IMR-90 (cell line): ENCODE measurements around the gene USP10. TPM values are rescaled to one million over a fixed set of nuclear protein-coding genes. Genes with fewer than 3 reads are reported as not detected.

Experiments used
- ATAC-seq: fragments of 200-7000 bp; cut with Tn5 transposase; 2 replicates; pipeline ENCODE4 v1.9.1; 2020; ENCODE audit warnings: low read depth, mild to moderate bottlenecking, moderate library complexity
- BruUV-seq: library from RNA; stranded (reverse); fragments of 400-500 nt; replicated peaks from 2 replicates; lab custom pipeline; 2021; lab: Mats Ljungman, UMichigan
- CTCF ChIA-PET: fragments of 300-600 bp; formaldehyde crosslinking; extraction: SDS; loops from one replicate; lab custom pipeline; 2021; ENCODE audit warnings: antibody characterized with exemption; lab: Yijun Ruan, JAX
- POLR2A ChIA-PET: fragments of 300-600 bp; sonication (Branson Sonifier 250); formaldehyde crosslinking; loops from one replicate; lab custom pipeline; 2022; ENCODE audit warnings: antibody characterized with exemption; ENCODE audit not compliant: unreplicated experiment; lab: Charles Lee
- DNase-seq: peaks from one replicate; pipeline ENCODE4 v3.0.0; 2013
- H2AFZ ChIP-seq: replicated peaks from 2 replicates; pipeline ENCODE3; 2013; ENCODE audit warnings: low read length, mild to moderate bottlenecking; ENCODE audit not compliant: poor library complexity
- H2AK5ac ChIP-seq: 2 replicates; pipeline ENCODE4 v1.6.1; 2013; ENCODE audit warnings: low read depth, low read length, inconsistent platforms
- H2AK9ac ChIP-seq: replicated peaks from 2 replicates; pipeline ENCODE3; 2013; ENCODE audit warnings: mild to moderate bottlenecking, low read depth, low read length, moderate library complexity; ENCODE audit not compliant: poor library complexity
- H2BK120ac ChIP-seq: 2 replicates; pipeline ENCODE4 v1.6.1; 2013; ENCODE audit warnings: low read depth, low read length, inconsistent platforms
- H2BK15ac ChIP-seq: 3 replicates; pipeline ENCODE4 v1.6.1; 2013; ENCODE audit warnings: low read depth, low read length, inconsistent platforms
- H2BK20ac ChIP-seq: 2 replicates; pipeline ENCODE4 v1.6.1; 2013; ENCODE audit warnings: low read depth, mild to moderate bottlenecking, inconsistent platforms, low read length, moderate library complexity
- H2BK5ac ChIP-seq: 2 replicates; pipeline ENCODE4 v1.6.1; 2013; ENCODE audit warnings: mild to moderate bottlenecking, low read depth, low read length, inconsistent platforms; ENCODE audit not compliant: poor library complexity, severe bottlenecking
- H3K14ac ChIP-seq: replicated peaks from 2 replicates; pipeline ENCODE4 v1.6.1; 2013; ENCODE audit warnings: low read depth, low read length, inconsistent platforms
- H3K18ac ChIP-seq: 2 replicates; pipeline ENCODE4 v1.6.1; 2013; ENCODE audit warnings: low read depth, low read length, control low read depth
- H3K23ac ChIP-seq: 2 replicates; pipeline ENCODE4 v1.6.1; 2013; ENCODE audit warnings: low read depth, low read length, inconsistent platforms
- H3K27ac ChIP-seq: 2 replicates; pipeline ENCODE4 v1.5.1; 2013; ENCODE audit warnings: mild to moderate bottlenecking, control low read depth, low read length; ENCODE audit not compliant: insufficient read depth
- H3K27me3 ChIP-seq: 2 replicates; pipeline ENCODE4 v1.6.1; 2013; ENCODE audit warnings: low read length; ENCODE audit not compliant: control insufficient read depth, insufficient read depth
- H3K36me3 ChIP-seq: 2 replicates; pipeline ENCODE4 v1.6.1; 2013; ENCODE audit warnings: low read length, mixed read lengths; ENCODE audit not compliant: control insufficient read depth, insufficient read depth
- H3K4ac ChIP-seq: 2 replicates; pipeline ENCODE4 v1.6.1; 2013; ENCODE audit warnings: low read depth, low read length, inconsistent platforms
- H3K4me1 ChIP-seq: 2 replicates; pipeline ENCODE4 v1.6.1; 2013; ENCODE audit warnings: low read length, mixed read lengths; ENCODE audit not compliant: control insufficient read depth, insufficient read depth
- H3K4me2 ChIP-seq: 2 replicates; pipeline ENCODE4 v1.6.1; 2013; ENCODE audit warnings: low read depth, mild to moderate bottlenecking, control low read depth, low read length, moderate library complexity
- H3K4me3 ChIP-seq: 2 replicates; pipeline ENCODE4 v1.5.1; 2013; ENCODE audit warnings: low read depth, mild to moderate bottlenecking, control low read depth, low read length, moderate library complexity; ENCODE audit not compliant: insufficient read depth
- H3K56ac ChIP-seq: 2 replicates; pipeline ENCODE4 v1.6.1; 2013; ENCODE audit warnings: low read length, inconsistent platforms; ENCODE audit not compliant: insufficient read depth; ENCODE audit errors: extremely low read depth
- H3K79me1 ChIP-seq, 2 experiments: 2 replicates each; pipeline ENCODE4 v1.6.1; 2013; ENCODE audit warnings: low read length in 2 of 2, inconsistent platforms in 1 of 2, low read depth in 1 of 2
- H3K9ac ChIP-seq: 2 replicates; pipeline ENCODE4 v1.6.1; 2013; ENCODE audit warnings: low read depth, low read length, control low read depth
- H3K9me1 ChIP-seq: 2 replicates; pipeline ENCODE4 v1.6.1; 2013; ENCODE audit warnings: low read length, inconsistent platforms; ENCODE audit not compliant: insufficient read depth
- H3K9me3 ChIP-seq: 2 replicates; pipeline ENCODE4 v1.6.1; 2013; ENCODE audit warnings: low read length; ENCODE audit not compliant: control insufficient read depth, insufficient read depth
- H4K20me1 ChIP-seq: 2 replicates; pipeline ENCODE4 v1.6.1; 2013; ENCODE audit warnings: low read length, inconsistent platforms; ENCODE audit not compliant: insufficient read depth
- H4K5ac ChIP-seq: 2 replicates; pipeline ENCODE4 v1.6.1; 2013; ENCODE audit warnings: mild to moderate bottlenecking, low read depth, low read length, control low read depth
- H4K8ac ChIP-seq, 2 experiments: 2 replicates each; pipeline ENCODE4 v1.6.1; 2013; ENCODE audit warnings: low read depth in 2 of 2, low read length in 2 of 2, control low read depth in 1 of 2, inconsistent platforms in 1 of 2
- H4K91ac ChIP-seq: 2 replicates; pipeline ENCODE4 v1.6.1; 2013; ENCODE audit warnings: low read depth, low read length, inconsistent platforms; ENCODE audit not compliant: insufficient read depth
- BHLHE40 ChIP-seq: fragments of 150-350 bp; IDR thresholded peaks from 2 replicates; pipeline ENCODE4 v1.6.1; 2016; ENCODE audit warnings: mild to moderate bottlenecking, low read depth, low read length
- CEBPB ChIP-seq: IDR thresholded peaks from 2 replicates; pipeline ENCODE4 v1.6.1; 2012; ENCODE audit warnings: low read depth, low read length, improper control_type of control experiment
- CHD1 ChIP-seq: IDR thresholded peaks from 2 replicates; pipeline ENCODE4 v1.6.1; 2012; ENCODE audit warnings: low read depth, low read length, improper control_type of control experiment
- FOS ChIP-seq: fragments of 150-350 bp; IDR thresholded peaks from 2 replicates; pipeline ENCODE4 v1.6.1; 2016; ENCODE audit warnings: low read depth, low read length
- MAFK ChIP-seq: IDR thresholded peaks from 2 replicates; pipeline ENCODE4 v1.6.1; 2012; ENCODE audit warnings: low read depth, low read length, improper control_type of control experiment
- MAZ ChIP-seq: IDR thresholded peaks from 2 replicates; pipeline ENCODE4 v1.6.1; 2012; ENCODE audit warnings: low read depth, mild to moderate bottlenecking, low read length, improper control_type of control experiment, moderate library complexity, borderline replicate concordance
- MXI1 ChIP-seq: IDR thresholded peaks from 2 replicates; pipeline ENCODE4 v1.6.1; 2012; ENCODE audit warnings: low read depth, mild to moderate bottlenecking, low read length, moderate library complexity, borderline replicate concordance
- NFE2L2 ChIP-seq: fragments of 150-350 bp; IDR thresholded peaks from 2 replicates; pipeline ENCODE4 v1.6.1; 2016; ENCODE audit warnings: low read depth, mild to moderate bottlenecking, low read length
- POLR2A ChIP-seq: IDR thresholded peaks from 2 replicates; pipeline ENCODE4 v1.6.1; 2012; ENCODE audit warnings: mild to moderate bottlenecking, low read depth, low read length
- RAD21 ChIP-seq: IDR thresholded peaks from 2 replicates; pipeline ENCODE4 v1.6.1; 2012; ENCODE audit warnings: low read length, improper control_type of control experiment
- RCOR1 ChIP-seq: IDR thresholded peaks from 2 replicates; pipeline ENCODE4 v1.6.1; 2012; ENCODE audit warnings: mild to moderate bottlenecking, low read length, improper control_type of control experiment; ENCODE audit not compliant: insufficient replicate concordance
- RFX5 ChIP-seq: IDR thresholded peaks from 2 replicates; pipeline ENCODE4 v1.8.0; 2012; ENCODE audit warnings: low read depth, mild to moderate bottlenecking, low read length, moderate library complexity
- SMC3 ChIP-seq: fragments of 150-350 bp; IDR thresholded peaks from 2 replicates; pipeline ENCODE4 v1.6.1; 2016; ENCODE audit warnings: low read depth, mild to moderate bottlenecking, antibody characterized with exemption, low read length, moderate library complexity
- WGBS, 2 experiments: methylation state at CpG; one replicate each; pipeline versions ENCODE4 v1.1.5 to v1.1.7; 2013; ENCODE audit warnings: missing lambda C conversion rate in 2 of 2; ENCODE audit not compliant: insufficient read length in 1 of 2; ENCODE audit errors: extremely low coverage in 2 of 2; 5-methylcytosine and 5-hydroxymethylcytosine counted together
- dilution Hi-C: fragments of 300-500 bp; cut with HindIII; formaldehyde crosslinking; loops from one replicate; pipeline ENCODE4 v1.14.3; 2018; ENCODE audit warnings: low sequenced_read_pairs; ENCODE audit not compliant: unreplicated experiment
- in situ Hi-C: fragments of 300-500 bp; cut with MboI; formaldehyde crosslinking; loops from 3 replicates; pipeline ENCODE4 v1.14.3; 2019; ENCODE audit warnings: low sequenced_read_pairs, inconsistent platforms, mixed read lengths
- intact Hi-C: fragments of 100-400 bp; cut with micrococcal nuclease; formaldehyde crosslinking; loops from 2 replicates; pipeline ENCODE4 v1.10.0; 2022
- polyA plus RNA-seq, 3 experiments: library from polyadenylated mRNA; depleted of rRNA; stranded (reverse); fragments of >200 nt; gene quantifications; 2 replicates each; pipeline ENCODE4 v1.2.3, GENCODE V29; 2012; ENCODE audit warnings: low replicate concordance in 1 of 3
- total RNA-seq: library from RNA; depleted of rRNA; stranded (reverse); fragments of >200 nt; gene quantifications from 2 replicates; pipeline ENCODE4 v1.2.3, GENCODE V29; 2012
- TF ChIP-seq, protein P1 (sequence below): conservative IDR thresholded peaks from 2 replicates; pipeline ENCODE4 v1.5.1; 2012; ENCODE audit warnings: mild to moderate bottlenecking, low read depth, low read length, improper control_type of control experiment
- TF ChIP-seq, protein P2 (sequence below): fragments of 150-350 bp; IDR thresholded peaks from 2 replicates; pipeline ENCODE4 v1.6.1; 2016; ENCODE audit warnings: low read depth, mild to moderate bottlenecking, low read length, moderate library complexity, borderline replicate concordance
- TF ChIP-seq, protein P3 (sequence below): fragments of 150-350 bp; IDR thresholded peaks from 2 replicates; pipeline ENCODE4 v1.6.1; 2017; ENCODE audit warnings: mild to moderate bottlenecking, antibody characterized with exemption, low read length, low read depth

The USP10 gene
- total and polyA plus RNA-seq, 2 of the 4 experiments (the other 2 are of a cell fraction) = 54.3 to 79.0 TPM

DNA sequence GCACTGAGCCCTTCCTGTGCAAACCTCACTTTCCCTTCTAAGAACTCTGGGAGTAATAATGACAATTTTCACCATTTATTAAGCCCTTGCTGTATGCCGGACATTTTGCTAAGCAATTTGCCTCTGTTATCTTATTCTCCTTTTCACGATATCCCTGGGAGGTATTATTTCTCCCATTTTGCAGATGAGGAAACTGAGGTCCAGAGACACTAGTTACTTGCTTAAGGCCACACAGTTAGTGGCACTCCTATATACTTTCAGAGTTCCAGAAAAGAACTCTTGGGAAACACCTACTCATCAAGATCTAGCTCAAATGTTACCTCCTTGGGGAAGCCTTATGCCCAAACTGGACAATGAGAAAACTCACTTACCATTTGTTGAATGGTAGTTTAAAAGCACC, 4.8 kb upstream of the USP10 start:
- H3K9ac ChIP-seq = no peak overlapping the region
- in situ Hi-C loops = no loop called here
- no peak overlapping the region for H2AK9ac ChIP-seq
- ChIA-PET CTCF (no interaction called here), POLR2A (interaction anchor here (0.5 kb wide), 1 partner anchor 394 kb away, joined by 6 read pairs; no protein-coding TSS in a partner anchor)
- H3K27me3 ChIP-seq = no peaks in the 10 kb centered on the region
- no peak overlapping the region for H2AFZ ChIP-seq
- no peak overlapping the region for H2BK15ac ChIP-seq
- H4K91ac ChIP-seq = no peak overlapping the region
- H4K20me1 ChIP-seq = no peaks in the 10 kb centered on the region; the same call in 1 of the 2 replicates
- H3K4me2 ChIP-seq = no peak overlapping the region
- intact Hi-C loops = no loop called here
- no peak overlapping the region for H2BK20ac ChIP-seq
- H3K4me3 ChIP-seq = no peak overlapping the region
- H3K9me3 ChIP-seq = no peaks in the 10 kb centered on the region
- no CpG with 5 or more reads among the region's 2 CpGs for WGBS, 2 experiments
- ATAC-seq (no peak), DNase-seq (no peak)
- no peak overlapping the region for H4K5ac ChIP-seq
- no peaks in the 10 kb centered on the region for H3K36me3 ChIP-seq
- H3K4me1 ChIP-seq = peaks cover 5% of the 10 kb centered on the region
- peaks cover 4 to 7% of the 10 kb centered on the region in 2 experiments; a peak in 2 of 4 replicates for H3K79me1 ChIP-seq
- H2AK5ac ChIP-seq = no peak overlapping the region
- H3K14ac ChIP-seq = no peak overlapping the region
- TF ChIP-seq RCOR1 (no peak), RAD21 (no peak), SMC3 (no peak), MAZ (no peak), BHLHE40 (no peak), MXI1 (no peak), POLR2A (no peak), MAFK (no peak), NFE2L2 (no peak), CHD1 (no peak), FOS (no peak), RFX5 (no peak), CEBPB (no peak)
- TF ChIP-seq, protein P1, sequence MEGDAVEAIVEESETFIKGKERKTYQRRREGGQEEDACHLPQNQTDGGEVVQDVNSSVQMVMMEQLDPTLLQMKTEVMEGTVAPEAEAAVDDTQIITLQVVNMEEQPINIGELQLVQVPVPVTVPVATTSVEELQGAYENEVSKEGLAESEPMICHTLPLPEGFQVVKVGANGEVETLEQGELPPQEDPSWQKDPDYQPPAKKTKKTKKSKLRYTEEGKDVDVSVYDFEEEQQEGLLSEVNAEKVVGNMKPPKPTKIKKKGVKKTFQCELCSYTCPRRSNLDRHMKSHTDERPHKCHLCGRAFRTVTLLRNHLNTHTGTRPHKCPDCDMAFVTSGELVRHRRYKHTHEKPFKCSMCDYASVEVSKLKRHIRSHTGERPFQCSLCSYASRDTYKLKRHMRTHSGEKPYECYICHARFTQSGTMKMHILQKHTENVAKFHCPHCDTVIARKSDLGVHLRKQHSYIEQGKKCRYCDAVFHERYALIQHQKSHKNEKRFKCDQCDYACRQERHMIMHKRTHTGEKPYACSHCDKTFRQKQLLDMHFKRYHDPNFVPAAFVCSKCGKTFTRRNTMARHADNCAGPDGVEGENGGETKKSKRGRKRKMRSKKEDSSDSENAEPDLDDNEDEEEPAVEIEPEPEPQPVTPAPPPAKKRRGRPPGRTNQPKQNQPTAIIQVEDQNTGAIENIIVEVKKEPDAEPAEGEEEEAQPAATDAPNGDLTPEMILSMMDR = no peak
- TF ChIP-seq, protein P2, sequence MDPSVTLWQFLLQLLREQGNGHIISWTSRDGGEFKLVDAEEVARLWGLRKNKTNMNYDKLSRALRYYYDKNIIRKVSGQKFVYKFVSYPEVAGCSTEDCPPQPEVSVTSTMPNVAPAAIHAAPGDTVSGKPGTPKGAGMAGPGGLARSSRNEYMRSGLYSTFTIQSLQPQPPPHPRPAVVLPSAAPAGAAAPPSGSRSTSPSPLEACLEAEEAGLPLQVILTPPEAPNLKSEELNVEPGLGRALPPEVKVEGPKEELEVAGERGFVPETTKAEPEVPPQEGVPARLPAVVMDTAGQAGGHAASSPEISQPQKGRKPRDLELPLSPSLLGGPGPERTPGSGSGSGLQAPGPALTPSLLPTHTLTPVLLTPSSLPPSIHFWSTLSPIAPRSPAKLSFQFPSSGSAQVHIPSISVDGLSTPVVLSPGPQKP = no peak
- TF ChIP-seq, protein P3, sequence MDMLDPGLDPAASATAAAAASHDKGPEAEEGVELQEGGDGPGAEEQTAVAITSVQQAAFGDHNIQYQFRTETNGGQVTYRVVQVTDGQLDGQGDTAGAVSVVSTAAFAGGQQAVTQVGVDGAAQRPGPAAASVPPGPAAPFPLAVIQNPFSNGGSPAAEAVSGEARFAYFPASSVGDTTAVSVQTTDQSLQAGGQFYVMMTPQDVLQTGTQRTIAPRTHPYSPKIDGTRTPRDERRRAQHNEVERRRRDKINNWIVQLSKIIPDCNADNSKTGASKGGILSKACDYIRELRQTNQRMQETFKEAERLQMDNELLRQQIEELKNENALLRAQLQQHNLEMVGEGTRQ = no peak
- no peak overlapping the region for H3K4ac ChIP-seq
- H3K23ac ChIP-seq = no peak overlapping the region
- no peak overlapping the region for H3K56ac ChIP-seq
- no peak overlapping the region for H2BK120ac ChIP-seq
- peaks cover 6% of the 10 kb centered on the region for H3K9me1 ChIP-seq
- H4K8ac ChIP-seq = no peak overlapping the region
- dilution Hi-C loops = no loop called here
- H3K27ac ChIP-seq = no peak overlapping the region
- BruUV-seq = no TSS peak
- no peak overlapping the region for H2BK5ac ChIP-seq
- H3K18ac ChIP-seq = no peak overlapping the region
